Measurements from ENCODE around the gene ADRM1.

DNA sequence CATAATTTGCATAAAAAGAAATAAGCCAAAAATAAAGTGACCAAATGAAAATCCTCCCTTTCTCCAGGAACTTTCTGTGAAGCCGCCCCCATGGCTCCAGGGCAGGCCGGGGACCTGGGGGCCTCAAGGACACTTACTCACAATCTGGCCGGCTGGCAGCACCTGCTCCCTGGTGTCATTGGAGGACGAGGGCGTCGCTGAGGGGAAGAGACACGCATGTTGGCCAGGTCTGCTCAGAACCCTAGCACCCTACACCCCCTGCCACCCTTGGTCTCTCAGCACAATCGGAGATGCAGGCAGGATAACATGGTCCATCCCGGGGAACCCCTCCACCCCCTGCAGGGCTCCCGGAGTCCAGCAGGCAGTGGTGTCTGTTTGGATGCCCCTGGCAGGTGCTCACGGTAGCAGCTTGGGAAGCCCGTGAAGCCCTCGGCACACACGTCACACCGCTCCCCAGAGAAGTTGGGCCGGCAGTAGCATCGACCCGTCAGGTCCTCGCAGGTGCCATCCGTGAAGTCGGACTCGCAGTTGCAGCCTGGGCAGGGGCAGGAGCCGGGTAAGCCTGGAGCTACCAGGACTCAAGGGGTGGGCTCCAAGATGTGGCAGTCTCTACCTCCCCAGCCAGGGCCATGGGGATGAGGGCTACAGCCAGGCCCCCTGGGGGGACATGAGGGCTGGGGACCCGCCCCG, 43.0 kb downstream of the ADRM1 start:
- TF ChIP-seq, protein P1, sequence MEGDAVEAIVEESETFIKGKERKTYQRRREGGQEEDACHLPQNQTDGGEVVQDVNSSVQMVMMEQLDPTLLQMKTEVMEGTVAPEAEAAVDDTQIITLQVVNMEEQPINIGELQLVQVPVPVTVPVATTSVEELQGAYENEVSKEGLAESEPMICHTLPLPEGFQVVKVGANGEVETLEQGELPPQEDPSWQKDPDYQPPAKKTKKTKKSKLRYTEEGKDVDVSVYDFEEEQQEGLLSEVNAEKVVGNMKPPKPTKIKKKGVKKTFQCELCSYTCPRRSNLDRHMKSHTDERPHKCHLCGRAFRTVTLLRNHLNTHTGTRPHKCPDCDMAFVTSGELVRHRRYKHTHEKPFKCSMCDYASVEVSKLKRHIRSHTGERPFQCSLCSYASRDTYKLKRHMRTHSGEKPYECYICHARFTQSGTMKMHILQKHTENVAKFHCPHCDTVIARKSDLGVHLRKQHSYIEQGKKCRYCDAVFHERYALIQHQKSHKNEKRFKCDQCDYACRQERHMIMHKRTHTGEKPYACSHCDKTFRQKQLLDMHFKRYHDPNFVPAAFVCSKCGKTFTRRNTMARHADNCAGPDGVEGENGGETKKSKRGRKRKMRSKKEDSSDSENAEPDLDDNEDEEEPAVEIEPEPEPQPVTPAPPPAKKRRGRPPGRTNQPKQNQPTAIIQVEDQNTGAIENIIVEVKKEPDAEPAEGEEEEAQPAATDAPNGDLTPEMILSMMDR (conservative IDR thresholded peaks at IDR 0.05) = no peak
- TF ChIP-seq EZH2 (IDR thresholded peaks at IDR 0.05; ENCODE audit: low read depth) = no peak

All from PC-9 (cell line).